BE2C (cell line): ENCODE results near the gene DNAI2.

Source experiments
- DNase-seq: peaks from one replicate; pipeline ENCODE4 v3.0.0-alpha.2; 2020
- H3K27me3 ChIP-seq: fragments of 250-450 bp; sonication (Bioruptor Pico); 2 replicates; pipeline ENCODE4 v1.5.1; 2020; ENCODE audit warnings: mild to moderate bottlenecking
- H3K36me3 ChIP-seq: fragments of 250-450 bp; sonication (Bioruptor Pico); 2 replicates; pipeline ENCODE4 v1.5.1; 2020; ENCODE audit warnings: mild to moderate bottlenecking
- H3K4me1 ChIP-seq: fragments of 250-450 bp; sonication (Bioruptor Pico); 2 replicates; pipeline ENCODE4 v1.5.1; 2020
- H3K4me3 ChIP-seq: 2 replicates; pipeline ENCODE4 v1.5.1; 2011; ENCODE audit warnings: low read depth, low read length
- H3K9me3 ChIP-seq: fragments of 250-450 bp; sonication (Bioruptor Pico); 2 replicates; pipeline ENCODE4 v1.5.1; 2020
- TF ChIP-seq, protein P1 (sequence below): IDR thresholded peaks from 2 replicates; pipeline ENCODE4 v1.5.1; 2012; ENCODE audit warnings: mild to moderate bottlenecking, low read depth, low read length

DNAI2 gene

DNA sequence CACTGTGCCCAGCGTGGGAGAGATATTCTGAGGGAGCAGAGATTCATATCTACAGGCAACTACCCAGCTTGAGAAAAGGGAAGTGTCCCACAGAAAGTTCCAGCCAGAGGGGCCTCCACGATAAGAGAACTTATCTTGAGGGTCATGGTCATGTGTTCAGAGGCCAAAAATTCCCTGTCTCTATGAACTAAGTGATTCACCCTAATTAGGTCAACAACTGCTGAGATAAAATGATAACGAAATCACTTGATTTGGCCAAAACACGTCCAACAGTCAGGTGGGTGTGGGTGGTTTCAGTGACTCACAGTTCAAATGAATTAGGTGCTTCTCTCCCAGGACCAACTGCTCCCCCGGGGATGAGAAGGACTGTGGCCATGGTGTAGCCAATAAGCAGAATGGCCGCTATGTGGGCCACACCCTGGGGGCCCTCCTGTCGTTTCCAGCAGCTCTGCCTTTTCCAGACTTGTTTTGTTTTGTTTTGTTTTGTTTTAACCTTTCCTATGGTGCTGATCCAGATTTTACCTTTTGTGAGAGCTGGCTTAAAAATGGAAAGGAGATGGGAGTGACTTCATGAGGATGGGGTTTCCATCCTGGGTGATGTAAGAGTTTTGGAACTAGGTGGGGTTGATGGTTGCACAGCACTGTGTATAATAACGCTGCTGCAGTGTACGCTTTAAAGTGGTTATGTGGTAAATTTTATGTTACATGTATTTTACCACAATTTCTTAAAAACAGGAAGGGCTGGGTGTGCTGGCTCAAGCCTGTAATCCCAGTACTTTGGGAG, 8.7 kb downstream of the DNAI2 start:
- TF ChIP-seq, protein P1, sequence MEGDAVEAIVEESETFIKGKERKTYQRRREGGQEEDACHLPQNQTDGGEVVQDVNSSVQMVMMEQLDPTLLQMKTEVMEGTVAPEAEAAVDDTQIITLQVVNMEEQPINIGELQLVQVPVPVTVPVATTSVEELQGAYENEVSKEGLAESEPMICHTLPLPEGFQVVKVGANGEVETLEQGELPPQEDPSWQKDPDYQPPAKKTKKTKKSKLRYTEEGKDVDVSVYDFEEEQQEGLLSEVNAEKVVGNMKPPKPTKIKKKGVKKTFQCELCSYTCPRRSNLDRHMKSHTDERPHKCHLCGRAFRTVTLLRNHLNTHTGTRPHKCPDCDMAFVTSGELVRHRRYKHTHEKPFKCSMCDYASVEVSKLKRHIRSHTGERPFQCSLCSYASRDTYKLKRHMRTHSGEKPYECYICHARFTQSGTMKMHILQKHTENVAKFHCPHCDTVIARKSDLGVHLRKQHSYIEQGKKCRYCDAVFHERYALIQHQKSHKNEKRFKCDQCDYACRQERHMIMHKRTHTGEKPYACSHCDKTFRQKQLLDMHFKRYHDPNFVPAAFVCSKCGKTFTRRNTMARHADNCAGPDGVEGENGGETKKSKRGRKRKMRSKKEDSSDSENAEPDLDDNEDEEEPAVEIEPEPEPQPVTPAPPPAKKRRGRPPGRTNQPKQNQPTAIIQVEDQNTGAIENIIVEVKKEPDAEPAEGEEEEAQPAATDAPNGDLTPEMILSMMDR: no peak

DNA sequence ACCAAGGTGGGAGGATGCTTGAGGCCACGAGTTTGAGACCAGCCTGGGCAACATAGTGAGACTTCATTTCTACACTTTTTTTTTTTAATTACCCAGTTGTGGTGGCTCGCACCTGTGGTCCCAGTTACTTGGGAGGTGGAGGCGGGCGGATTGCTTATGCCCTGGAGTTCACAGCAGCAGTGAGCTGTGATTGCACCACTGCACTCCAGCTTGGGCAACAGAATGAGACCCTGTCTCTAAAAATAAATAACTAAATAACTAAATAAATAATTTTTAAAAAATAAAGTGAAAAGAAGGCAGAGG, 9.3 kb downstream of the DNAI2 start:
- Histone ChIP-seq H3K36me3 (no peaks in the 10 kb centered on the region), H3K4me3 (no peak overlapping the region), H3K9me3 (no peaks in the 10 kb centered on the region), H3K27me3 (no peaks in the 10 kb centered on the region; the same call in 1 of the 2 replicates), H3K4me1 (no peaks in the 10 kb centered on the region)
- TF ChIP-seq, protein P1: no peak
- no peak for DNase-seq

More for the DNA sequence above, 8.7 kb downstream of the DNAI2 start:
- Histone ChIP-seq H3K4me3 (no peak overlapping the region), H3K36me3 (no peaks in the 10 kb centered on the region), H3K9me3 (no peaks in the 10 kb centered on the region), H3K4me1 (no peaks in the 10 kb centered on the region), H3K27me3 (no peaks in the 10 kb centered on the region; the same call in 1 of the 2 replicates)
- no peak for DNase-seq

DNA sequence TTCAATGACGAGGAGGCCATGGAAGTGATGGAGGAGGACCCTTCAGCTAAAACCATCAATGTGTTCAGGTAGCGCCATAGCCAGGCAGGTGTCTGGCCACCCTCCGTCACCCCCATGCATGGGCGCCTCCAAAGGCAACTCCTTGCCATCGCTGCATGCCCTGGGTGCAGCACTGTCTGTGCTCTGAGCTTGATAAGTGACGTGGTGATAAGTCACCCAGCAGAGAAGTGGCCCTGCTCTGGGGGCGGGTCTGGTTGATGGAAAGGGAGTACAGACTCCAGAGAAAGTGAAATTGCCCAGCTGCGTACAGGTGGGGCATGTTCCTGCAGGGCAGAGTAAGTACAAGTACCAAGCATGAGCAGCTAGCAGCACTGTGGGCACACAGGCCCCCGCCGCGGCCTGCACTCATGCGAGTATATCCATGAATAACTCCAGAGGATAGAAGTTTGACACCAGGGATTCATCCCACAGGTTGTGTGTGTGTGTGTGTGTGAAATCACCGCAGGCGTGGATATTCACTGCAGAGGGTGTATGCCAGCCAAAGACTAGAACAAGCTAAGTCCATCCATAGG, 13.1 kb downstream of the DNAI2 start:
- no peak for DNase-seq
- no peaks in the 10 kb centered on the region for H3K36me3 ChIP-seq
- H3K4me1 ChIP-seq: no peaks in the 10 kb centered on the region
- no peaks in the 10 kb centered on the region; the same call in 1 of the 2 replicates for H3K27me3 ChIP-seq
- no peak overlapping the region for H3K4me3 ChIP-seq
- TF ChIP-seq, protein P1: no peak
- H3K9me3 ChIP-seq: no peaks in the 10 kb centered on the region

DNA sequence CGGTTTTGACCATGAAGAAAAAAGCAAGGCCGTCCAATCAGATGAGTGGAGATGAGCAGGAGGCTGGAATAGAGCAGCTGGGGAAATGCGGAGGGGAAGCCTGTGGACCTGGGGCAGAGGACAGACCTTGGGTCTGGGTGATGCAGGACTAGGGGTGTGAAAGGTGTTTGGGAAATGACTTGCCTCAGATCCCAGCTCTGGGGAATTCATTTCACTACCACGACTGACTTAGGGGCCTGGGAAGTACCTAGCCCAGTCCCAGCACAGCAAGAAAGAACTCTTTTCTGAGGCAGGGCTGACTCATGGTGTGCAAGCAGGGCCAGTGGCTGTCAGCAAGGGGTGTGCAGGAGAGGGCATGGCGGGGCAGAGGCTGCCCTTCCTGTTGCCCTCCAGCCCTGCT, 14.8 kb downstream of the DNAI2 start:
- Histone ChIP-seq H3K4me1 (no peaks in the 10 kb centered on the region), H3K36me3 (no peaks in the 10 kb centered on the region), H3K9me3 (no peaks in the 10 kb centered on the region), H3K4me3 (no peak overlapping the region), H3K27me3 (no peaks in the 10 kb centered on the region; the same call in 1 of the 2 replicates)
- TF ChIP-seq, protein P1: no peak
- DNase-seq: no peak

DNA sequence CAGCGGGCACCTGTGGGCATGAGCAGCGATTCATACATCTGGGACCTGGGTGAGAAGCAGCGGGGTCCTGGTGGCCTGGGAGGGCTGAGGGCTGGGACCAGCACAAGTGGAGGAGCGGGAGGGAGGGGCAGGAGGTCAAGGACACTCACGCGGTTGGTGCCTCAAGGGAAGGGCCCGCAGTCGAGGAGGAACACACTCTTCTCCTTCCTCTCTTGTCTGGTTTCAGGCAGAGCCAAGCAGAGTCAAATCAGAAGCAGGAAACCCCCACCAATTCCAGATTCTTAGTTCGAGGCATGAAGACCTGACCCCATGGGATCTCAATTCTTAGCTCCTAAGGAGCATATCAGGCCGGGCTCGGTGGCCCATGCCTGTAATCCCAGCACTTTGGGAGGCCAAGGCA, 15.7 kb downstream of the DNAI2 start:
- H3K9me3 ChIP-seq: no peaks in the 10 kb centered on the region
- no peak for DNase-seq
- TF ChIP-seq, protein P1: no peak
- H3K36me3 ChIP-seq: no peaks in the 10 kb centered on the region
- no peaks in the 10 kb centered on the region; the same call in 1 of the 2 replicates for H3K27me3 ChIP-seq
- H3K4me3 ChIP-seq: no peak overlapping the region
- no peaks in the 10 kb centered on the region for H3K4me1 ChIP-seq

DNA sequence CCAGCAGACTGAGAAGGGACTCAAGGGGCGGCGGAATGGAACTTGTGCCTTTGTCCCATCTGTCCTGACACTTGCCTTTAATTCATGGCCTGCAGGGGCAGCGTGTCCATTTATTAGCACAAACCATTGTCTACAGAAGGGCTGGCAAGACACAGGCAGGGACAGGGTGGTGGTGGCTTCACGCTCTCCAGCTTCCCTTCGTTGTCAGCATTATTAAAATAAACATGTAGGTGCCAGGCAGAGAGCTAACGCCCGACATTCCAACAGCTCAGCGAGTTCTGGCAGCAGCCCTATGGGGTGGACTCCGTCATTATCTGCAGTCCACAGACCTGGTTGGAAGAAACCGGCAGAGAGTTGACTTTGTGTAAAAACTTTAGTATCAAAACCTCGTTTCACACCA, 16.3 kb downstream of the DNAI2 start:
- TF ChIP-seq, protein P1: no peak
- Histone ChIP-seq H3K27me3 (no peaks in the 10 kb centered on the region), H3K36me3 (no peaks in the 10 kb centered on the region), H3K4me1 (no peaks in the 10 kb centered on the region), H3K4me3 (no peak overlapping the region), H3K9me3 (no peaks in the 10 kb centered on the region)
- DNase-seq: no peak
